ENCODE results near the gene UBE2Q2.

DNA sequence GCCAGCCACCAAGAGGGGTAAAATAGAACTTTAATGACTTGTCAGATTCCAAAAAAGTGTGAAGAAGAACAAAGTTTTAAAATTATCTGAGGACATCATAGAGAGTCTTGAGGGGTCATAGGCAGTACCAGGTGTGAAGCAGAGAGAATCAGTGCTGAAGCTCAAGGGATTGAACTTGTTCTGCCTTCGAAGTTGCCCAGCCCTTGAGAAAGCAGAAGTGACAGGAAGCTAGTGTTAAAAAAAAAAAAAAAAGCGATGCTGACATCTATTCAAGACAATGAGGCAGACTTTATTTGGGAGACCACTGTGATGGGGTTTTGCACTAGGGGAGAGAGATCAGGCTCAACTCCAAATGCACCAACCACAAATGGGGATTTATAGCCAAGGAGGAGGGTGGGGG lies 82.2 kb downstream of the UBE2Q2 start:
- TF ChIP-seq, protein P1, sequence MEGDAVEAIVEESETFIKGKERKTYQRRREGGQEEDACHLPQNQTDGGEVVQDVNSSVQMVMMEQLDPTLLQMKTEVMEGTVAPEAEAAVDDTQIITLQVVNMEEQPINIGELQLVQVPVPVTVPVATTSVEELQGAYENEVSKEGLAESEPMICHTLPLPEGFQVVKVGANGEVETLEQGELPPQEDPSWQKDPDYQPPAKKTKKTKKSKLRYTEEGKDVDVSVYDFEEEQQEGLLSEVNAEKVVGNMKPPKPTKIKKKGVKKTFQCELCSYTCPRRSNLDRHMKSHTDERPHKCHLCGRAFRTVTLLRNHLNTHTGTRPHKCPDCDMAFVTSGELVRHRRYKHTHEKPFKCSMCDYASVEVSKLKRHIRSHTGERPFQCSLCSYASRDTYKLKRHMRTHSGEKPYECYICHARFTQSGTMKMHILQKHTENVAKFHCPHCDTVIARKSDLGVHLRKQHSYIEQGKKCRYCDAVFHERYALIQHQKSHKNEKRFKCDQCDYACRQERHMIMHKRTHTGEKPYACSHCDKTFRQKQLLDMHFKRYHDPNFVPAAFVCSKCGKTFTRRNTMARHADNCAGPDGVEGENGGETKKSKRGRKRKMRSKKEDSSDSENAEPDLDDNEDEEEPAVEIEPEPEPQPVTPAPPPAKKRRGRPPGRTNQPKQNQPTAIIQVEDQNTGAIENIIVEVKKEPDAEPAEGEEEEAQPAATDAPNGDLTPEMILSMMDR (optimal IDR thresholded peaks at IDR 0.05 in 1 of 3, IDR thresholded peaks at IDR 0.05 in 1 of 3, conservative IDR thresholded peaks at IDR 0.05 in 1 of 3; ENCODE audit: extremely low read depth in 1 of 3, insufficient read depth in 2 of 3, low read length in 3 of 3) = no peak
- TF ChIP-seq EZH2 (IDR thresholded peaks at IDR 0.05; ENCODE audit: low read length) = no peak

Measured in keratinocyte (primary cell).